ENCODE results near the gene OXTR. TPM values are rescaled to one million over a fixed set of nuclear protein-coding genes. Genes with fewer than 3 reads are reported as not detected.

The OXTR gene
- polyA plus RNA-seq (2013, experiment 1 of 2): 1.6 TPM
- polyA plus RNA-seq (2013, experiment 2 of 2): 1.7 TPM

GRCh38 chr3:8769088-8769822 is at the start of gene OXTR:
Gene OXTR, minus strand, starts transcription at chr3:8769613. Its CDS starts 1,426 bp downstream, at chr3:8768187.
- H3K4me1 ChIP-seq (ENCODE audit: control insufficient read depth, insufficient read depth, low read depth, low read length): peaks cover 24% of the 10 kb centered on the region
- peaks cover 0 to 61% of the 10 kb centered on the region in 2 experiments for H3K27me3 ChIP-seq (ENCODE audit: control insufficient read depth in 1 of 2, insufficient read depth in 1 of 2, low read length in 2 of 2)
- no peak within 1 kb of the TSS for H4K8ac ChIP-seq (ENCODE audit: low read length)
- WGBS: 6% methylated on average over 51 of the region's 53 CpGs
- no peaks in the 10 kb centered on the region for H3K9me3 ChIP-seq (ENCODE audit: control insufficient read depth, low read length)
- H3K4ac ChIP-seq (ENCODE audit: low read depth in 1 of 2, low read length in 2 of 2): no peak within 1 kb of the TSS
- no peak within 1 kb of the TSS for H2BK15ac ChIP-seq (ENCODE audit: low read depth, poor library complexity, severe bottlenecking)
- H4K91ac ChIP-seq (ENCODE audit: low read length): no peak within 1 kb of the TSS
- no peak within 1 kb of the TSS for H3K18ac ChIP-seq (ENCODE audit: low read depth in 1 of 2, low read length in 2 of 2)
- H2BK12ac ChIP-seq (ENCODE audit: low read length in 2 of 2): peak within 1 kb of the TSS in 1 of 2 experiments; percentile 57
- peaks cover 5% of the 10 kb centered on the region for H3K79me1 ChIP-seq (replicated peaks; ENCODE audit: low read length, poor library complexity, severe bottlenecking)
- DNase-seq: peak; percentile 72
- peak within 1 kb of the TSS; percentile 73 for H2AFZ ChIP-seq (ENCODE audit: low read depth, low read length)
- H2BK5ac ChIP-seq (ENCODE audit: low read depth, low read length, poor library complexity, severe bottlenecking): peak within 1 kb of the TSS; percentile 69
- peak within 1 kb of the TSS; percentile 97 for H2AK5ac ChIP-seq (ENCODE audit: low read length, severe bottlenecking)
- peak within 1 kb of the TSS; percentile 83 for H3K27ac ChIP-seq (ENCODE audit: low read length, poor library complexity, severe bottlenecking)
- peak within 1 kb of the TSS; percentile 76 for H3K4me2 ChIP-seq (ENCODE audit: low read length, poor library complexity, severe bottlenecking)
- H3K9ac ChIP-seq (ENCODE audit: low read length): peak within 1 kb of the TSS; percentile 72
- peaks cover 0 to 23% of the 10 kb centered on the region in 2 experiments for H3K36me3 ChIP-seq (ENCODE audit: control insufficient read depth in 1 of 2, insufficient read depth in 2 of 2, low read depth in 1 of 2, low read length in 2 of 2)
- H2BK120ac ChIP-seq (ENCODE audit: low read depth, low read length): no peak within 1 kb of the TSS
- peak within 1 kb of the TSS in 1 of 2 experiments; percentile 53 for H3K23ac ChIP-seq (ENCODE audit: low read length in 2 of 2)
- H3K4me3 ChIP-seq (ENCODE audit: insufficient read depth in 1 of 2, low read depth in 1 of 2, low read length in 2 of 2): peak within 1 kb of the TSS; percentile 72 to 80
- peak within 1 kb of the TSS in 1 of 2 experiments; percentile 64 for H3K14ac ChIP-seq (ENCODE audit: low read length in 2 of 2)

- Histone ChIP-seq H3K14ac (ENCODE audit: low read length in 2 of 2) (no peak overlapping the region), H3K18ac (ENCODE audit: low read depth in 1 of 2, low read length in 2 of 2) (no peak overlapping the region), H2AFZ (ENCODE audit: low read depth, low read length) (no peak overlapping the region), H2BK15ac (ENCODE audit: low read depth, poor library complexity, severe bottlenecking) (no peak overlapping the region), H4K91ac (ENCODE audit: low read length) (no peak overlapping the region), H3K36me3 (ENCODE audit: control insufficient read depth in 1 of 2, insufficient read depth in 2 of 2, low read depth in 1 of 2, low read length in 2 of 2) (no peaks in the 10 kb centered on the region), H4K8ac (ENCODE audit: low read length) (no peak overlapping the region), H2BK5ac (ENCODE audit: low read depth, low read length, poor library complexity, severe bottlenecking) (no peak overlapping the region), H3K4me3 (ENCODE audit: insufficient read depth in 1 of 2, low read depth in 1 of 2, low read length in 2 of 2) (no peak overlapping the region), H3K27ac (ENCODE audit: low read length, poor library complexity, severe bottlenecking) (no peak overlapping the region), H3K9ac (ENCODE audit: low read length) (no peak overlapping the region), H2BK120ac (ENCODE audit: low read depth, low read length) (no peak overlapping the region), H3K9me3 (ENCODE audit: control insufficient read depth, low read length) (peaks cover 35% of the 10 kb centered on the region), H3K4ac (ENCODE audit: low read depth in 1 of 2, low read length in 2 of 2) (no peak overlapping the region), H2AK5ac (ENCODE audit: low read length, severe bottlenecking) (no peak overlapping the region), H3K27me3 (ENCODE audit: control insufficient read depth in 1 of 2, insufficient read depth in 1 of 2, low read length in 2 of 2) (no peaks in the 10 kb centered on the region), H3K4me2 (ENCODE audit: low read length, poor library complexity, severe bottlenecking) (no peak overlapping the region), H2BK12ac (ENCODE audit: low read length in 2 of 2) (no peak overlapping the region), H3K79me1 (replicated peaks; ENCODE audit: low read length, poor library complexity, severe bottlenecking) (no peaks in the 10 kb centered on the region), H3K4me1 (ENCODE audit: control insufficient read depth, insufficient read depth, low read depth, low read length) (no peaks in the 10 kb centered on the region), H3K23ac (ENCODE audit: low read length in 2 of 2) (no peak overlapping the region)
- 94% methylated on average over 2 of the region's 2 CpGs for WGBS
- DNase-seq: no peak
These were observed 48.1 kb upstream of the OXTR start for GRCh38 chr3:8817486-8817885.

GRCh38 chr3:8816106-8816505 is 46.7 kb upstream of the OXTR start:
- Histone ChIP-seq H3K27me3 (ENCODE audit: control insufficient read depth in 1 of 2, insufficient read depth in 1 of 2, low read length in 2 of 2) (peaks cover 0 to 8% of the 10 kb centered on the region in 2 experiments), H2BK120ac (ENCODE audit: low read depth, low read length) (no peak overlapping the region), H3K4ac (ENCODE audit: low read depth in 1 of 2, low read length in 2 of 2) (no peak overlapping the region), H3K36me3 (ENCODE audit: control insufficient read depth in 1 of 2, insufficient read depth in 2 of 2, low read depth in 1 of 2, low read length in 2 of 2) (no peaks in the 10 kb centered on the region), H2BK15ac (ENCODE audit: low read depth, poor library complexity, severe bottlenecking) (no peak overlapping the region), H3K79me1 (replicated peaks; ENCODE audit: low read length, poor library complexity, severe bottlenecking) (no peaks in the 10 kb centered on the region), H2BK5ac (ENCODE audit: low read depth, low read length, poor library complexity, severe bottlenecking) (no peak overlapping the region), H3K4me3 (ENCODE audit: insufficient read depth in 1 of 2, low read depth in 1 of 2, low read length in 2 of 2) (no peak overlapping the region), H4K8ac (ENCODE audit: low read length) (no peak overlapping the region), H3K4me1 (ENCODE audit: control insufficient read depth, insufficient read depth, low read depth, low read length) (no peaks in the 10 kb centered on the region), H3K9me3 (ENCODE audit: control insufficient read depth, low read length) (peaks cover 31% of the 10 kb centered on the region), H3K9ac (ENCODE audit: low read length) (no peak overlapping the region), H2BK12ac (ENCODE audit: low read length in 2 of 2) (no peak overlapping the region), H2AFZ (ENCODE audit: low read depth, low read length) (no peak overlapping the region), H4K91ac (ENCODE audit: low read length) (no peak overlapping the region), H3K14ac (ENCODE audit: low read length in 2 of 2) (no peak overlapping the region), H2AK5ac (ENCODE audit: low read length, severe bottlenecking) (no peak overlapping the region), H3K23ac (ENCODE audit: low read length in 2 of 2) (no peak overlapping the region), H3K27ac (ENCODE audit: low read length, poor library complexity, severe bottlenecking) (no peak overlapping the region), H3K18ac (ENCODE audit: low read depth in 1 of 2, low read length in 2 of 2) (no peak overlapping the region), H3K4me2 (ENCODE audit: low read length, poor library complexity, severe bottlenecking) (no peak overlapping the region)
- DNase-seq: no peak
- WGBS: 96% methylated on average over 5 of the region's 6 CpGs

- DNase-seq: no peak
- H3K27ac ChIP-seq (ENCODE audit: low read length, poor library complexity, severe bottlenecking): no peak overlapping the region
- no peak overlapping the region for H2AFZ ChIP-seq (ENCODE audit: low read depth, low read length)
- no peak overlapping the region for H3K9ac ChIP-seq (ENCODE audit: low read length)
- no peak overlapping the region for H2AK5ac ChIP-seq (ENCODE audit: low read length, severe bottlenecking)
- no peak overlapping the region for H3K4me2 ChIP-seq (ENCODE audit: low read length, poor library complexity, severe bottlenecking)
- H3K79me1 ChIP-seq (replicated peaks; ENCODE audit: low read length, poor library complexity, severe bottlenecking): no peaks in the 10 kb centered on the region
- peaks cover 12% of the 10 kb centered on the region for H3K9me3 ChIP-seq (ENCODE audit: control insufficient read depth, low read length)
- H3K27me3 ChIP-seq (ENCODE audit: control insufficient read depth in 1 of 2, insufficient read depth in 1 of 2, low read length in 2 of 2): peaks cover 0 to 8% of the 10 kb centered on the region in 2 experiments
- no peak overlapping the region for H3K4me3 ChIP-seq (ENCODE audit: insufficient read depth in 1 of 2, low read depth in 1 of 2, low read length in 2 of 2)
- no peak overlapping the region for H3K4ac ChIP-seq (ENCODE audit: low read depth in 1 of 2, low read length in 2 of 2)
- H3K14ac ChIP-seq (ENCODE audit: low read length in 2 of 2): no peak overlapping the region
- H3K4me1 ChIP-seq (ENCODE audit: control insufficient read depth, insufficient read depth, low read depth, low read length): no peaks in the 10 kb centered on the region
- WGBS: 90% methylated on average over 1 of the region's 1 CpG
- H2BK5ac ChIP-seq (ENCODE audit: low read depth, low read length, poor library complexity, severe bottlenecking): no peak overlapping the region
- H2BK120ac ChIP-seq (ENCODE audit: low read depth, low read length): no peak overlapping the region
- H2BK12ac ChIP-seq (ENCODE audit: low read length in 2 of 2): no peak overlapping the region
- no peak overlapping the region for H4K91ac ChIP-seq (ENCODE audit: low read length)
- H3K23ac ChIP-seq (ENCODE audit: low read length in 2 of 2): no peak overlapping the region
- no peak overlapping the region for H2BK15ac ChIP-seq (ENCODE audit: low read depth, poor library complexity, severe bottlenecking)
- no peak overlapping the region for H4K8ac ChIP-seq (ENCODE audit: low read length)
- no peaks in the 10 kb centered on the region for H3K36me3 ChIP-seq (ENCODE audit: control insufficient read depth in 1 of 2, insufficient read depth in 2 of 2, low read depth in 1 of 2, low read length in 2 of 2)
- no peak overlapping the region for H3K18ac ChIP-seq (ENCODE audit: low read depth in 1 of 2, low read length in 2 of 2)
These were observed 44.0 kb upstream of the OXTR start for GRCh38 chr3:8813411-8813810.
